ENCODE measurements around the gene KMT2C.
"Not testable (repeated sequence)": the region's sequence is repeated elsewhere in the genome, so short reads cannot be mapped to it uniquely, and the experiment has no call there.

- not testable (repeated sequence) for TF ChIP-seq CTCF (IDR thresholded peaks at IDR 0.05; ENCODE audit: low read length); EZH2 (IDR thresholded peaks at IDR 0.05; ENCODE audit: borderline replicate concordance, low read length)
These were observed 9.7 kb upstream of the KMT2C start for GRCh38 chr7:152445386-152446008.
